MM.1S (cell line): ENCODE measurements around the gene CCDC159.
"Not testable (repeated sequence)": the region's sequence is repeated elsewhere in the genome, so short reads cannot be mapped to it uniquely, and the experiment has no call there.

ENCODE experiments used
- DNase-seq: peaks from one replicate; pipeline ENCODE4 v3.0.0-alpha.2; 2015
- H2AFZ ChIP-seq: fragments of 300-600 bp; sonication (generic); 2 replicates; pipeline ENCODE4 v1.6.0; 2016; ENCODE audit warnings: antibody characterized with exemption, low read length
- H3F3A ChIP-seq: fragments of 300-600 bp; sonication (generic); 2 replicates; pipeline ENCODE4 v1.6.1; 2016; ENCODE audit warnings: mild to moderate bottlenecking, antibody characterized with exemption, low read length, moderate library complexity, mixed read lengths; ENCODE audit not compliant: insufficient read depth
- H3K27ac ChIP-seq: fragments of 300-600 bp; sonication (generic); 2 replicates; pipeline ENCODE4 v1.5.1; 2016; ENCODE audit warnings: mild to moderate bottlenecking, low read length
- H3K27me3 ChIP-seq: fragments of 300-600 bp; sonication (generic); replicated peaks from 2 replicates; pipeline ENCODE4 v1.6.0; 2016; ENCODE audit warnings: low read length; ENCODE audit not compliant: insufficient read depth
- H3K36me3 ChIP-seq: fragments of 300-600 bp; sonication (generic); replicated peaks from 2 replicates; pipeline ENCODE4 v1.6.1; 2016; ENCODE audit warnings: mild to moderate bottlenecking, low read length, mixed read lengths; ENCODE audit not compliant: insufficient read depth
- H3K4me1 ChIP-seq: fragments of 300-600 bp; sonication (generic); 2 replicates; pipeline ENCODE4 v1.6.1; 2016; ENCODE audit warnings: low read length, mixed read lengths
- H3K4me2 ChIP-seq: fragments of 300-600 bp; sonication (generic); 2 replicates; pipeline ENCODE4 v1.6.0; 2016; ENCODE audit warnings: low read depth, low read length
- H3K4me3 ChIP-seq: fragments of 300-600 bp; sonication (generic); 2 replicates; pipeline ENCODE4 v1.5.1; 2016; ENCODE audit warnings: low read length, mixed read lengths
- H3K79me2 ChIP-seq: fragments of 300-600 bp; sonication (generic); 2 replicates; pipeline ENCODE4 v1.6.1; 2016; ENCODE audit warnings: mixed run types, low read length, mixed read lengths
- H3K9ac ChIP-seq: fragments of 300-600 bp; sonication (generic); 2 replicates; pipeline ENCODE4 v1.6.1; 2016; ENCODE audit warnings: low read length, mixed read lengths
- H3K9me2 ChIP-seq: fragments of 300-600 bp; sonication (generic); replicated peaks from 2 replicates; pipeline ENCODE4 v1.6.1; 2016; ENCODE audit warnings: mild to moderate bottlenecking, low read length, mixed read lengths; ENCODE audit not compliant: insufficient read depth
- H3K9me3 ChIP-seq: fragments of 300-600 bp; sonication (generic); replicated peaks from 2 replicates; pipeline ENCODE4 v1.6.1; 2016; ENCODE audit warnings: mild to moderate bottlenecking, low read length, mixed read lengths; ENCODE audit not compliant: insufficient read depth
- H4K20me1 ChIP-seq: fragments of 300-600 bp; sonication (generic); 2 replicates; pipeline ENCODE4 v1.6.1; 2016; ENCODE audit warnings: mild to moderate bottlenecking, low read length, moderate library complexity, mixed read lengths; ENCODE audit not compliant: insufficient read depth
- EZH2 ChIP-seq: fragments of 300-600 bp; sonication (generic); optimal IDR thresholded peaks from 2 replicates; pipeline ENCODE3; 2017; ENCODE audit warnings: low read depth, mild to moderate bottlenecking, antibody characterized with exemption, low read length, mixed read lengths
- EZH2phosphoT487 ChIP-seq: fragments of 300-600 bp; sonication (generic); IDR thresholded peaks from 2 replicates; pipeline ENCODE4 v1.6.1; 2018; ENCODE audit warnings: antibody characterized with exemption, low read length
- TF ChIP-seq, protein P1 (sequence below): fragments of 300-600 bp; sonication (generic); IDR thresholded peaks from 2 replicates; pipeline ENCODE4 v1.5.1; 2016; ENCODE audit warnings: antibody characterized with exemption, low read length, mixed read lengths

Gene CCDC159

DNA sequence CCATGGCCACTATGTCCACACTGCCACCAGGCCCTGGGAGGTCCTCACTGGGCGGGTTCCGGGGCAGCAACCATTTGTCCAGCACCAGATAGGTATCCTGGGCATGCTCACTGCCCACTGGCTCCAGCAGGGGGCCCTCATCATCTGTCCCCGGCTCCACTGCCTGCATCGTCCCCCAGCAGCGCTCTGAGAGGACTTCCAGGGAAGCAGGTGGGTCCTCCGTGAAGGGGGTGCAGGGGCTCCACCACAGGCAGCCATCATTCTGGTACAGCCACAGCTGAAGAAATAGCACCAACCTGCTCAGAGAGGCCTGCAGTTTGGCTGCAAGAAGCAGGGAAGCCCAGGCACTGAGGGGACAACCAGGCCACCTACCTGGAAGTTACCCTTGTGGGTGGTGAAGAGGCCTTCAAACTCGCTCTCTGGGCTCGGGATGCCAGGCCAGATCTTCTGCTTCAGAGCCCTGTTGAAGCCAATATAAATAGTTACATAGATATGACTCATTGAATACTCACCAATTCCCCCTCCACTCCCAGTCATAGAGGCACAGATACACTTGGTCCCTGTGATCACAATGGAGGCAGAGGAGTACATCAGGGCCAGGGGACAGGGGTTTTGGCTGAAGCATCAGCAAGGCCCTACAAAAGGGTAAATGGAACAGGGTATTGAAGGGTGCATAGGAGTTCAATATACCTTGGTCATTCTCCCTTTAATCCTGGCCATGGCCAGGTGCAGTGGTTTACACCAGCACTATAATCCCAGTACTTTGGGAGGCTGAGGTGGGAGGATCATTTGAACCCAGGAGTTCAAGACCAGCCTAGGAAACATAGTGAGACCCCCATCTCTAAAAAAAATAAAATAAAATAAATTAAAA lies 32.2 kb downstream of the CCDC159 start:
- H3K9ac ChIP-seq: no peak overlapping the region
- H2AFZ ChIP-seq: no peak overlapping the region
- no peak overlapping the region for H3K27ac ChIP-seq
- H3K9me2 ChIP-seq: no peaks in the 10 kb centered on the region
- no peaks in the 10 kb centered on the region for H3K36me3 ChIP-seq
- H4K20me1 ChIP-seq: no peaks in the 10 kb centered on the region
- H3F3A ChIP-seq: peaks cover 20% of the 10 kb centered on the region; the same call in 1 of the 2 replicates
- peaks cover 9% of the 10 kb centered on the region for H3K27me3 ChIP-seq
- no peak overlapping the region for H3K4me2 ChIP-seq
- no peaks in the 10 kb centered on the region for H3K9me3 ChIP-seq
- H3K4me1 ChIP-seq: peaks cover 30% of the 10 kb centered on the region
- H3K79me2 ChIP-seq: peaks cover 16% of the 10 kb centered on the region
- no peak for TF ChIP-seq EZH2phosphoT487
- TF ChIP-seq, protein P1, sequence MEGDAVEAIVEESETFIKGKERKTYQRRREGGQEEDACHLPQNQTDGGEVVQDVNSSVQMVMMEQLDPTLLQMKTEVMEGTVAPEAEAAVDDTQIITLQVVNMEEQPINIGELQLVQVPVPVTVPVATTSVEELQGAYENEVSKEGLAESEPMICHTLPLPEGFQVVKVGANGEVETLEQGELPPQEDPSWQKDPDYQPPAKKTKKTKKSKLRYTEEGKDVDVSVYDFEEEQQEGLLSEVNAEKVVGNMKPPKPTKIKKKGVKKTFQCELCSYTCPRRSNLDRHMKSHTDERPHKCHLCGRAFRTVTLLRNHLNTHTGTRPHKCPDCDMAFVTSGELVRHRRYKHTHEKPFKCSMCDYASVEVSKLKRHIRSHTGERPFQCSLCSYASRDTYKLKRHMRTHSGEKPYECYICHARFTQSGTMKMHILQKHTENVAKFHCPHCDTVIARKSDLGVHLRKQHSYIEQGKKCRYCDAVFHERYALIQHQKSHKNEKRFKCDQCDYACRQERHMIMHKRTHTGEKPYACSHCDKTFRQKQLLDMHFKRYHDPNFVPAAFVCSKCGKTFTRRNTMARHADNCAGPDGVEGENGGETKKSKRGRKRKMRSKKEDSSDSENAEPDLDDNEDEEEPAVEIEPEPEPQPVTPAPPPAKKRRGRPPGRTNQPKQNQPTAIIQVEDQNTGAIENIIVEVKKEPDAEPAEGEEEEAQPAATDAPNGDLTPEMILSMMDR: peak; percentile 46
- DNase-seq: no peak
- H3K4me3 ChIP-seq: no peak overlapping the region

DNA sequence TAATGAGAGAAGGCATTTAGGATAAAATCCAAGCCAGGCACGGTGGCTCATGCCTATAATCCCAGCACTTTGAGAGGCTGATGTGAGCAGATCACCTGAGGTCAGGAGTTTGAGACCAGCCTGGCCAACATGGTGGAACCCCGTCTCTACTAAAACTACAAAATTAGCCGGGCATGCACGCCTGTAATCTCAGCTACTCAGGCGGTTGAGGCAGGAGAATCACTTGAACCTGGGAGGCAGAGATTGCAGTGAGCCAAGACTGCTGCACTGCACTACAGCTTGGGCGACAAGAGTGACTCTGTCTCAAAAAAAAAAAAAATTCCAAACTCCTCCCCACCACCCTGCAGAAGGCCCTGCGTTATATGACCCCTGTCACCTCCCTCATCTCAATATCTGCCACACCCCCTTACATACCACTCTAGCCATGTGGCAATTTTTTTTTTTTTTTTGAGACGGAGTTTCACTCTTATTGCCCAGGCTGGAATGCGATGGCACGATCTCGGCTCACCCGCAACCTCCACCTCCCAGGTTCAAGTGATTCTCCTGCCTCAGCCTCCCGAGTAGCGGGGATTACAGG lies 33.0 kb downstream of the CCDC159 start:
- peaks cover 30% of the 10 kb centered on the region for H3K4me1 ChIP-seq
- H3K27ac ChIP-seq, H3K4me2 ChIP-seq, H3K9me3 ChIP-seq, H2AFZ ChIP-seq, H3K9me2 ChIP-seq, H3K4me3 ChIP-seq, H3K36me3 ChIP-seq, H4K20me1 ChIP-seq, H3K9ac ChIP-seq, DNase-seq: not testable (repeated sequence)
- peaks cover 20% of the 10 kb centered on the region; the same call in 1 of the 2 replicates for H3F3A ChIP-seq
- H3K27me3 ChIP-seq: peaks cover 17% of the 10 kb centered on the region
- peaks cover 12% of the 10 kb centered on the region for H3K79me2 ChIP-seq

DNA sequence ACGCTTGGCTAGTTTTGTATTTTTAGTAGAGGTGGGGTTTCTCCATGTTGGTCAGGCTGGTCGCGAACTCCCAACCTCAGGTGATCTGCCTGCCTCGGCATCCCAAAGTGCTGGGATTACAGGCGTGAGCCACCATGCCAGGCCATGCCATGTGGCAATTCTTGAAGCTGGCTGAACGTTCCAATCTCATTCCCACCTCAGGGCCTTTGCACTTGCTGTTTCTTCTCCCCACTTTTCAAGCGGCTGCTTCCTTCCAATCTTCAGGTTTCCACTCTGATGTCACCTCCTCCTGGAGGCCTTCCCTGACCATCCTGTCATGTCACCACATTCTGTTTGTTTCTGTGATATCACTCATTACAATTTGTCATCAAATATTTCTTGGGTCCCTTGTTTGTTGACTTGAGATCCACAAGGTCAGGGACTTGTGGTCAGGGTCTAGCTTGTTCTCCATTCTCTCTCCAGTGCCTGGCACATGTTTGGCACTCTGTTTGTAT lies 33.6 kb downstream of the CCDC159 start:
- H3K27ac ChIP-seq: peak overlapping the region; percentile 92; the same call in 1 of the 2 replicates
- H3K4me2 ChIP-seq: peak overlapping the region; percentile 79
- TF ChIP-seq EZH2phosphoT487 (no peak), EZH2 (no peak)
- TF ChIP-seq, protein P1: no peak
- no peak for DNase-seq
- H4K20me1 ChIP-seq: no peaks in the 10 kb centered on the region
- peaks cover 21% of the 10 kb centered on the region for H3K27me3 ChIP-seq
- H3K9ac ChIP-seq: peak overlapping the region; percentile 80; the same call in 1 of the 2 replicates
- H3K4me1 ChIP-seq: peaks cover 30% of the 10 kb centered on the region
- no peaks in the 10 kb centered on the region for H3K9me2 ChIP-seq
- no peaks in the 10 kb centered on the region for H3K9me3 ChIP-seq
- H3K79me2 ChIP-seq: peaks cover 12% of the 10 kb centered on the region
- no peaks in the 10 kb centered on the region for H3K36me3 ChIP-seq
- peak overlapping the region; percentile 93 for H2AFZ ChIP-seq
- H3F3A ChIP-seq: peaks cover 20% of the 10 kb centered on the region; the same call in 1 of the 2 replicates
- peak overlapping the region; percentile 88 for H3K4me3 ChIP-seq
